ENCODE results near the gene SDK1. TPM values are rescaled to one million over a fixed set of nuclear protein-coding genes. Genes with fewer than 3 reads are reported as not detected.

Gene SDK1
- total and polyA plus RNA-seq, 2 of the 8 experiments (the other 6 are each of a cell fraction or from before 2014, with no cell fraction given) = 3.3 to 7.2 TPM

DNA sequence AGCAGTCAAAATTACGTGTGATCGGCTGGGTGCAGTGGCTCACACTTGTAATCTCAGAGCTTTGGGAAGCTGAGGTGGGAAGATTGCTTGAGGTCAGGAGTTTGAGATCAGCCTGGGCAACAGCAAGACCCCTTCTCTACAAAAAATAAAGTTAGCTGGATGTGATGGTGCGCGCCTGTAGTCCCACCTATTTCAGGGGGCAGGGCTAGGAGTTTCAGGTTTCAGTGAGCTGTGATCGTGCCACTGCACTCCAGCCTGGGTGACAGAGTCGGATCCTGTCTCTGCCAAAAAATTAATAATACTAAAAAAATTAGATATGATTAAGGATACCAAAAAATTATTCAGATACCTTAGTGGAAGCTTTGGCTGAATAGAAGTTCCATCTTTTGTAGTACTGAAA lies 136.4 kb downstream of the SDK1 start:
- TF ChIP-seq RAD21 (IDR thresholded peaks at IDR 0.05 in 1 of 2, conservative IDR thresholded peaks at IDR 0.05 in 1 of 2; ENCODE audit: low read depth in 2 of 2, low read length in 2 of 2) = no peak
- TF ChIP-seq CREB1 (IDR thresholded peaks at IDR 0.05) = no peak
- TF ChIP-seq, protein P1, sequence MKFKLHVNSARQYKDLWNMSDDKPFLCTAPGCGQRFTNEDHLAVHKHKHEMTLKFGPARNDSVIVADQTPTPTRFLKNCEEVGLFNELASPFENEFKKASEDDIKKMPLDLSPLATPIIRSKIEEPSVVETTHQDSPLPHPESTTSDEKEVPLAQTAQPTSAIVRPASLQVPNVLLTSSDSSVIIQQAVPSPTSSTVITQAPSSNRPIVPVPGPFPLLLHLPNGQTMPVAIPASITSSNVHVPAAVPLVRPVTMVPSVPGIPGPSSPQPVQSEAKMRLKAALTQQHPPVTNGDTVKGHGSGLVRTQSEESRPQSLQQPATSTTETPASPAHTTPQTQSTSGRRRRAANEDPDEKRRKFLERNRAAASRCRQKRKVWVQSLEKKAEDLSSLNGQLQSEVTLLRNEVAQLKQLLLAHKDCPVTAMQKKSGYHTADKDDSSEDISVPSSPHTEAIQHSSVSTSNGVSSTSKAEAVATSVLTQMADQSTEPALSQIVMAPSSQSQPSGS (IDR thresholded peaks at IDR 0.05; ENCODE audit: low read length) = no peak
- TF ChIP-seq CTBP2 (IDR thresholded peaks at IDR 0.05; ENCODE audit: borderline replicate concordance, insufficient read depth, insufficient read length, low read length) = no peak
- TF ChIP-seq CHD2 (IDR thresholded peaks at IDR 0.05; ENCODE audit: low read length) = no peak
- no peak for TF ChIP-seq KDM1A (IDR thresholded peaks at IDR 0.05; ENCODE audit: borderline replicate concordance, low read length)
- TF ChIP-seq, protein P2, sequence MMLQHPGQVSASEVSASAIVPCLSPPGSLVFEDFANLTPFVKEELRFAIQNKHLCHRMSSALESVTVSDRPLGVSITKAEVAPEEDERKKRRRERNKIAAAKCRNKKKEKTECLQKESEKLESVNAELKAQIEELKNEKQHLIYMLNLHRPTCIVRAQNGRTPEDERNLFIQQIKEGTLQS (IDR thresholded peaks at IDR 0.05; ENCODE audit: insufficient read depth, low read depth, low read length) = no peak
- TF ChIP-seq KDM5A (IDR thresholded peaks at IDR 0.05; ENCODE audit: low read length) = no peak
- no peak for TF ChIP-seq CEBPB (IDR thresholded peaks at IDR 0.05; ENCODE audit: low read depth, low read length)
- no peak for TF ChIP-seq ZNF274 (IDR thresholded peaks at IDR 0.05; ENCODE audit: borderline replicate concordance, extremely low read depth, low read length)
- H3K36me3 ChIP-seq (ENCODE audit: control insufficient read depth in 2 of 4, insufficient read depth in 4 of 4, low read length in 3 of 4) = no peaks in the 10 kb centered on the region
- no peaks in the 10 kb centered on the region for H3K9me3 ChIP-seq (ENCODE audit: insufficient read depth in 2 of 2, low read depth in 1 of 2, low read length in 1 of 2)
- H4K8ac ChIP-seq (ENCODE audit: extremely low read depth, insufficient read depth, low read length) = no peak overlapping the region
- FAIRE-seq (no peak), DNase-seq (ENCODE audit: low read depth in 1 of 2, low spot score in 2 of 2) (no peak)
- no peak overlapping the region for H3K18ac ChIP-seq (ENCODE audit: extremely low read depth, low read length)
- H3K23me2 ChIP-seq (ENCODE audit: low read depth, low read length) = no peaks in the 10 kb centered on the region
- WGBS, 2 experiments (ENCODE audit: extremely low coverage in 1 of 2, insufficient coverage in 1 of 2, insufficient read length in 1 of 2, insufficient replicate concordance in 2 of 2, low coverage in 1 of 2, low lambda C conversion rate in 2 of 2, missing lambda C conversion rate in 1 of 2) = 91% methylated on average over 6 of the region's 6 CpGs; no CpG with 5 or more reads in 1 of the 2 experiments
- no peak overlapping the region for H3K4ac ChIP-seq (replicated peaks; ENCODE audit: insufficient read length, low read depth, low read length)
- H3K79me2 ChIP-seq (ENCODE audit: control insufficient read depth in 1 of 2, insufficient read depth in 2 of 2, low read length in 2 of 2) = no peaks in the 10 kb centered on the region
- H3K56ac ChIP-seq (replicated peaks; ENCODE audit: insufficient read length, low read depth, low read length) = no peak overlapping the region
- H3K27me3 ChIP-seq (replicated peaks in 1 of 4; ENCODE audit: control insufficient read depth in 3 of 4, extremely low read depth in 1 of 4, insufficient read depth in 3 of 4, low read length in 3 of 4) = no peaks in the 10 kb centered on the region
- H2AFZ ChIP-seq (ENCODE audit: low read length) = no peak overlapping the region
- no peak overlapping the region for H3K23ac ChIP-seq (ENCODE audit: insufficient read length)
- no peak overlapping the region for H4K5ac ChIP-seq (ENCODE audit: insufficient read length, low read depth, low read length)
- no peaks in the 10 kb centered on the region for H3K4me1 ChIP-seq (replicated peaks in 1 of 4; ENCODE audit: control insufficient read depth in 3 of 4, insufficient read depth in 4 of 4, low read length in 3 of 4)
- H2BK20ac ChIP-seq (ENCODE audit: low read length) = no peak overlapping the region
- ChIA-PET POLR2A (ENCODE audit: partially characterized antibody) (no interaction called here), CTCF (ENCODE audit: partially characterized antibody) (interaction anchor here (0.8 to 1.4 kb wide), 4 partner anchors 16 to 112 kb away, joined by 3 read pairs; no protein-coding TSS in a partner anchor)
- no peak overlapping the region for H2BK5ac ChIP-seq (ENCODE audit: low read depth, low read length)
- no peak overlapping the region for H3K4me3 ChIP-seq (ENCODE audit: extremely low read depth in 1 of 4, insufficient read depth in 2 of 4, low read depth in 3 of 4, low read length in 4 of 4)
- no peak overlapping the region for H3K27ac ChIP-seq (ENCODE audit: low read depth, low read length)
- H3K79me1 ChIP-seq (ENCODE audit: low read depth, low read length) = no peaks in the 10 kb centered on the region
- no peak overlapping the region for H2AK5ac ChIP-seq (ENCODE audit: low read depth, low read length)
- no peak overlapping the region for H3K9ac ChIP-seq (replicated peaks in 1 of 4; ENCODE audit: extremely low read depth in 1 of 4, low read depth in 3 of 4, low read length in 3 of 4)
- H3K14ac ChIP-seq (ENCODE audit: insufficient read length) = no peak overlapping the region
- no peak overlapping the region for H4K91ac ChIP-seq (replicated peaks; ENCODE audit: insufficient read length, low read length)
- no peak overlapping the region for H3K4me2 ChIP-seq (ENCODE audit: insufficient read depth in 1 of 2, low read depth in 2 of 2, low read length in 2 of 2)
- no peak overlapping the region for H2BK15ac ChIP-seq (ENCODE audit: low read length)
- peaks cover 0 to 1% of the 10 kb centered on the region in 2 experiments for H4K20me1 ChIP-seq (replicated peaks in 1 of 2; ENCODE audit: control insufficient read depth in 1 of 2, insufficient read depth in 2 of 2, low read length in 2 of 2)
- H2BK12ac ChIP-seq (ENCODE audit: low read depth, low read length) = no peak overlapping the region
- no peak overlapping the region for H2BK120ac ChIP-seq (replicated peaks; ENCODE audit: low read depth, low read length)
